ENCODE results near the gene NDUFC2. TPM values are rescaled to one million over a fixed set of nuclear protein-coding genes. Genes with fewer than 3 reads are reported as not detected.
"Not testable (repeated sequence)": the region's sequence is repeated elsewhere in the genome, so short reads cannot be mapped to it uniquely, and the experiment has no call there.

Gene NDUFC2
- total RNA-seq, 1 donor, result 91.9 TPM

GRCh38 chr11:78085972-78086371, 6.3 kb upstream of the NDUFC2 start:
- no peak overlapping the region for H3K4me3 ChIP-seq (ENCODE audit: low read depth, low read length)
- TF ChIP-seq, protein P1, sequence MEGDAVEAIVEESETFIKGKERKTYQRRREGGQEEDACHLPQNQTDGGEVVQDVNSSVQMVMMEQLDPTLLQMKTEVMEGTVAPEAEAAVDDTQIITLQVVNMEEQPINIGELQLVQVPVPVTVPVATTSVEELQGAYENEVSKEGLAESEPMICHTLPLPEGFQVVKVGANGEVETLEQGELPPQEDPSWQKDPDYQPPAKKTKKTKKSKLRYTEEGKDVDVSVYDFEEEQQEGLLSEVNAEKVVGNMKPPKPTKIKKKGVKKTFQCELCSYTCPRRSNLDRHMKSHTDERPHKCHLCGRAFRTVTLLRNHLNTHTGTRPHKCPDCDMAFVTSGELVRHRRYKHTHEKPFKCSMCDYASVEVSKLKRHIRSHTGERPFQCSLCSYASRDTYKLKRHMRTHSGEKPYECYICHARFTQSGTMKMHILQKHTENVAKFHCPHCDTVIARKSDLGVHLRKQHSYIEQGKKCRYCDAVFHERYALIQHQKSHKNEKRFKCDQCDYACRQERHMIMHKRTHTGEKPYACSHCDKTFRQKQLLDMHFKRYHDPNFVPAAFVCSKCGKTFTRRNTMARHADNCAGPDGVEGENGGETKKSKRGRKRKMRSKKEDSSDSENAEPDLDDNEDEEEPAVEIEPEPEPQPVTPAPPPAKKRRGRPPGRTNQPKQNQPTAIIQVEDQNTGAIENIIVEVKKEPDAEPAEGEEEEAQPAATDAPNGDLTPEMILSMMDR (IDR thresholded peaks at IDR 0.05; ENCODE audit: insufficient read depth, low read length), result no peak
- no peak for DNase-seq (ENCODE audit: low read depth)

DNA sequence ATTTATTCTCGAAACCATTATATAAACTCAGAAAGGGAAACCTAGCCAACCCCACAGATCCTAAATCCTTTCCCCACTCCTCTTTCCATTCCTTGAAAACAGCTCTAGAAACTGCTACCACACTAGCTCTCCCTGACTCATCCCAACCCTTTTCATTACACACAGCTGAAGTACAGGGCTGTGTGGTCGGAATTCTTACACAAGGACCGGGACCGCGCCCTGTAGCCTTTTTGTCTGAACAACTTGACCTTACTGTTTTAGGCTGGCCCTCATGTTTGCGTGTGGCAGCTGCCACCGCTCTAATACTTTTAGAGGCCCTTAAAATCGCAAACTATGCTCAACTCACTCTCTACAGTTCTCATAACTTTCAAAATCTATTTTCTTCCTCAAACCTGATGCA, 4.8 kb upstream of the NDUFC2 start:
- H3K4me3 ChIP-seq (ENCODE audit: low read depth, low read length); DNase-seq (ENCODE audit: low read depth): not testable (repeated sequence)

DNA sequence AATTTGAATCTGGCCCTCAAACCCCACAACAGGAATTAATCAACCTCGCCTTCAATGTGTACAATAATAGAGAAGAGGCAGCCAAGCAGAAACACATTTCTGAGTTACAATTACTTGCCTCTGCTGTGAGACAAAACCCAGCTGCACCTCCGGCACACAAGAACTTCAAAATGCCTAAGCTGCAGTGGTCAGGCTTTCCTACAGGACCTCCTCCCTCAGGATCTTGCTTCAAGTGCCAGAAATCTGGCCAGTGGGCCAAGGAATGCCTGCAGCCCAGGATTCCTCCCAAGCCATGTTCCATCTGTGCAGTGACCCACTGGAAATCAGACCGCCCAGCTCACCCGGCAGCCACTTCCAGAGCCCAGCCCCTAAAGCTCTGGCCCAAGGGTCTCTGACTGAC, 3.4 kb upstream of the NDUFC2 start:
- DNase-seq (ENCODE audit: low read depth), result peak; percentile 75
- H3K4me3 ChIP-seq (ENCODE audit: low read depth, low read length), result no peak overlapping the region
- TF ChIP-seq, protein P1 (IDR thresholded peaks at IDR 0.05; ENCODE audit: insufficient read depth, low read length), result no peak

GRCh38 chr11:78082146-78082545, 2.5 kb upstream of the NDUFC2 start:
- no peak overlapping the region for H3K4me3 ChIP-seq (ENCODE audit: low read depth, low read length)
- DNase-seq (ENCODE audit: low read depth), result no peak
- TF ChIP-seq, protein P1 (IDR thresholded peaks at IDR 0.05; ENCODE audit: insufficient read depth, low read length), result no peak

GRCh38 chr11:78081583-78081982, 1.9 kb upstream of the NDUFC2 start:
- DNase-seq (ENCODE audit: low read depth), result no peak
- TF ChIP-seq, protein P1 (IDR thresholded peaks at IDR 0.05; ENCODE audit: insufficient read depth, low read length), result no peak
- H3K4me3 ChIP-seq (ENCODE audit: low read depth, low read length), result no peak overlapping the region

- no peak overlapping the region for H3K4me3 ChIP-seq (ENCODE audit: low read depth, low read length)
- TF ChIP-seq, protein P1 (IDR thresholded peaks at IDR 0.05; ENCODE audit: insufficient read depth, low read length), result no peak
- DNase-seq (ENCODE audit: low read depth), result peak; percentile 81
These were observed 1.3 kb upstream of the NDUFC2 start for GRCh38 chr11:78080818-78081495.

- peak overlapping the region; percentile 83 for H3K4me3 ChIP-seq (ENCODE audit: low read depth, low read length)
- TF ChIP-seq, protein P1 (IDR thresholded peaks at IDR 0.05; ENCODE audit: insufficient read depth, low read length), result peak; percentile 15
- no peak for DNase-seq (ENCODE audit: low read depth)
These were observed 589 bp upstream of the NDUFC2 start for GRCh38 chr11:78080084-78080817.
